Measurements from ENCODE around the gene CCNF.

DNA sequence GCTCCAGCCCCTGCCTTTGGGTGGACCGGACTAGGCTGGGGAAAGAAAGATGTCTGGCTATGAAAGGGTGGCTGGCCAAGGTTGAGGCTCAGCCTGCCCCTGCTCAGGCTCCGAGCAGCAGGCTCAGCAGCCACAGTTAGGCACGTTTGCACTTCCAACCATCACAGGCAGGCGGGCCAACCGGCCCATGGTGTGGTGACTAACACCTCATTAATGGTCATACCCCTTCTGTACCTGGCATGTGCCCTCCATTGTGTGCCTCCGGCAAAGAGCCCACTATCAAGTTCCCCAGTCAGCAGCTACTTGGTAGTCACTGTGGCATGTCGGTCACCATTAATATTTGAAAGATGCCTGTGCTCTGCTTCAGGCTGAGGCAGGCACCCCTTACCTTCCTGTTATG is 52.4 kb downstream of the CCNF start:
- TF ChIP-seq, protein P1, sequence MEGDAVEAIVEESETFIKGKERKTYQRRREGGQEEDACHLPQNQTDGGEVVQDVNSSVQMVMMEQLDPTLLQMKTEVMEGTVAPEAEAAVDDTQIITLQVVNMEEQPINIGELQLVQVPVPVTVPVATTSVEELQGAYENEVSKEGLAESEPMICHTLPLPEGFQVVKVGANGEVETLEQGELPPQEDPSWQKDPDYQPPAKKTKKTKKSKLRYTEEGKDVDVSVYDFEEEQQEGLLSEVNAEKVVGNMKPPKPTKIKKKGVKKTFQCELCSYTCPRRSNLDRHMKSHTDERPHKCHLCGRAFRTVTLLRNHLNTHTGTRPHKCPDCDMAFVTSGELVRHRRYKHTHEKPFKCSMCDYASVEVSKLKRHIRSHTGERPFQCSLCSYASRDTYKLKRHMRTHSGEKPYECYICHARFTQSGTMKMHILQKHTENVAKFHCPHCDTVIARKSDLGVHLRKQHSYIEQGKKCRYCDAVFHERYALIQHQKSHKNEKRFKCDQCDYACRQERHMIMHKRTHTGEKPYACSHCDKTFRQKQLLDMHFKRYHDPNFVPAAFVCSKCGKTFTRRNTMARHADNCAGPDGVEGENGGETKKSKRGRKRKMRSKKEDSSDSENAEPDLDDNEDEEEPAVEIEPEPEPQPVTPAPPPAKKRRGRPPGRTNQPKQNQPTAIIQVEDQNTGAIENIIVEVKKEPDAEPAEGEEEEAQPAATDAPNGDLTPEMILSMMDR (IDR thresholded peaks at IDR 0.05) = no peak
- TF ChIP-seq POLR2A (IDR thresholded peaks at IDR 0.05) = no peak

Measured in heart left ventricle (tissue), 13 donors.